GM12878 (cell line): Measurements from ENCODE around the gene RNMT. TPM values are rescaled to one million over a fixed set of nuclear protein-coding genes. Genes with fewer than 3 reads are reported as not detected.

ENCODE experiments used
- ATAC-seq: fragments of 200-7000 bp; cut with Tn5 transposase; 3 replicates; pipeline ENCODE4 v1.9.1; 2020; ENCODE audit warnings: mild to moderate bottlenecking, moderate library complexity
- BruUV-seq: library from RNA; stranded (reverse); fragments of 400-500 nt; replicated peaks from 2 replicates; lab custom pipeline; 2021; lab: Mats Ljungman, UMichigan
- CTCF ChIA-PET: fragments of 300-600 bp; sonication (Branson Sonifier 250); formaldehyde crosslinking; extraction: SDS; loops from one replicate; lab custom pipeline; 2021; ENCODE audit warnings: inconsistent platforms; lab: Yijun Ruan, JAX
- POLR2A ChIA-PET: fragments of 350-600 bp; formaldehyde crosslinking; extraction: SDS; loops from one replicate; lab custom pipeline; 2021; ENCODE audit warnings: inconsistent platforms; lab: Charles Lee
- RAD21 ChIA-PET: fragments of 300-600 bp; sonication (Branson Sonifier 250); formaldehyde crosslinking; loops from one replicate; lab custom pipeline; 2023; ENCODE audit warnings: antibody characterized with exemption; ENCODE audit not compliant: unreplicated experiment; lab: Charles Lee
- SMC1A ChIA-PET: fragments of 300-600 bp; sonication (Branson Sonifier 250); formaldehyde crosslinking; loops from one replicate; lab custom pipeline; 2023; ENCODE audit not compliant: unreplicated experiment, uncharacterized antibody; lab: Charles Lee
- DNase-seq: peaks from one replicate; pipeline ENCODE4 v3.0.0-alpha.2; 2011; ENCODE audit warnings: low read depth, low spot score
- FAIRE-seq: peaks from 3 replicates; lab custom pipeline; 2011; peaks lifted over from hg19 to GRCh38; lab: Jason Lieb, UNC
- H2AFZ ChIP-seq: 2 replicates; pipeline ENCODE4 v1.6.0; 2011; ENCODE audit warnings: low read depth, low read length, control low read depth; ENCODE audit not compliant: control insufficient read depth
- H3K27ac ChIP-seq: 2 replicates; pipeline ENCODE4 v1.5.1; 2011; ENCODE audit warnings: control low read depth; ENCODE audit not compliant: control insufficient read depth, insufficient read depth
- H3K27me3 ChIP-seq, 2 experiments: replicated peaks in 1 of 2; 2 replicates each; pipeline versions ENCODE4 v1.6.0 to v1.6.1; 2011; ENCODE audit warnings: low read length in 1 of 2; ENCODE audit not compliant: control insufficient read depth in 2 of 2, insufficient read depth in 2 of 2
- H3K36me3 ChIP-seq, 2 experiments: 2 replicates each; pipeline ENCODE4 v1.5.1; 2011; ENCODE audit warnings: low read length in 1 of 2; ENCODE audit not compliant: control insufficient read depth in 2 of 2, insufficient read depth in 2 of 2
- H3K4me1 ChIP-seq: 2 replicates; pipeline ENCODE4 v1.6.1; 2011; ENCODE audit warnings: mild to moderate bottlenecking, low read length, moderate library complexity, mixed read lengths; ENCODE audit not compliant: control insufficient read depth, insufficient read depth
- H3K4me2 ChIP-seq: 2 replicates; pipeline ENCODE4 v1.6.0; 2011; ENCODE audit warnings: control low read depth; ENCODE audit not compliant: control insufficient read depth, insufficient read depth
- H3K4me3 ChIP-seq: fragments of 200-600 bp; sonication (generic); 2 replicates; pipeline ENCODE4 v1.5.1; 2016
- H3K79me2 ChIP-seq: 2 replicates; pipeline ENCODE4 v1.6.0; 2011; ENCODE audit warnings: low read length; ENCODE audit not compliant: control insufficient read depth, insufficient read depth
- H3K9ac ChIP-seq: 2 replicates; pipeline ENCODE4 v1.8.0; 2011; ENCODE audit warnings: low read length, control low read depth, mixed read lengths; ENCODE audit not compliant: control insufficient read depth, insufficient read depth
- H3K9me3 ChIP-seq: replicated peaks from 3 replicates; pipeline ENCODE4 v1.5.1; 2011; ENCODE audit warnings: mild to moderate bottlenecking, low read length; ENCODE audit not compliant: control insufficient read depth, insufficient read depth
- H4K20me1 ChIP-seq: 2 replicates; pipeline ENCODE4 v1.6.0; 2011; ENCODE audit not compliant: control insufficient read depth, insufficient read depth
- EP300 ChIP-seq, 2 experiments: fragments of 150-350 bp in 1 of 2; IDR thresholded peaks; 2 replicates each; pipeline ENCODE4 v1.6.1; 2011 to 2012; ENCODE audit warnings: low read depth in 2 of 2, low read length in 2 of 2, borderline replicate concordance in 1 of 2, improper control_type of control experiment in 1 of 2, inconsistent platforms in 1 of 2; ENCODE audit not compliant: control insufficient read depth in 1 of 2
- IKZF2 ChIP-seq, 2 experiments: fragments of 450-650 bp; IDR thresholded peaks; 2 replicates each; pipeline ENCODE4 v1.6.1; 2017; ENCODE audit warnings: mild to moderate bottlenecking in 2 of 2, moderate library complexity in 2 of 2
- PAX5 ChIP-seq: IDR thresholded peaks from 2 replicates; pipeline ENCODE4 v1.6.1; 2011; ENCODE audit warnings: low read depth, low read length, borderline replicate concordance
- PAX8 ChIP-seq: fragments of 450-650 bp; IDR thresholded peaks from 2 replicates; pipeline ENCODE4 v1.6.1; 2017; ENCODE audit warnings: mild to moderate bottlenecking, moderate library complexity
- PML ChIP-seq: IDR thresholded peaks from 2 replicates; pipeline ENCODE4 v1.6.1; 2012; ENCODE audit warnings: low read length, inconsistent platforms
- RCOR1 ChIP-seq: conservative IDR thresholded peaks from 2 replicates; pipeline ENCODE4 v1.6.1; 2012; ENCODE audit warnings: low read depth, low read length, improper control_type of control experiment
- SPI1 ChIP-seq: IDR thresholded peaks from 2 replicates; pipeline ENCODE4 v1.6.1; 2011; ENCODE audit warnings: low read depth, mild to moderate bottlenecking, low read length, moderate library complexity, borderline replicate concordance; ENCODE audit not compliant: insufficient read depth
- SREBF1 ChIP-seq: IDR thresholded peaks from 2 replicates; pipeline ENCODE4 v1.6.1; 2012; ENCODE audit warnings: mild to moderate bottlenecking, low read length
- WRNIP1 ChIP-seq: IDR thresholded peaks from 2 replicates; pipeline ENCODE4 v1.6.1; 2011; ENCODE audit warnings: low read depth, low read length, improper control_type of control experiment, borderline replicate concordance
- YBX1 ChIP-seq: fragments of 450-650 bp; IDR thresholded peaks from 2 replicates; pipeline ENCODE4 v1.6.1; 2016; ENCODE audit warnings: antibody characterized with exemption
- WGBS: methylation state at CpG from one replicate; pipeline ENCODE4 v1.1.6; 2016; ENCODE audit warnings: low lambda C conversion rate; ENCODE audit not compliant: insufficient replicate concordance, insufficient coverage; ENCODE audit errors: missing lambda C conversion rate; 5-methylcytosine and 5-hydroxymethylcytosine counted together
- in situ Hi-C: fragments of 300-500 bp; cut with MboI; formaldehyde crosslinking; loops from 9 replicates; pipeline ENCODE4 v1.14.3; 2018; ENCODE audit warnings: mixed read lengths
- intact Hi-C: fragments of 100-400 bp; cut with micrococcal nuclease; formaldehyde crosslinking; loops from one replicate; pipeline ENCODE4 v1.14.2; 2022; ENCODE audit not compliant: unreplicated experiment
- polyA plus RNA-seq, 11 experiments: library from polyadenylated mRNA; depleted of rRNA in 4 of 11; unstranded in 6 of 11; stranded (reverse) in 5 of 11; fragments of >200 nt; fragmentation: Nextera tagmentation in 4 of 11; fragmentation: Illumina TruSeq in 1 of 11; extraction: Ambion mirVana in 4 of 11; extraction: Trizol in 1 of 11; gene quantifications; 1 replicate in 1 of 11; 2 replicates in 10 of 11; pipeline versions ENCODE4 v1.2.1 to v1.2.3, GENCODE V29; 2011 to 2016; ENCODE audit warnings: inconsistent platforms in 2 of 11, missing spikeins in 2 of 11, low read depth in 1 of 11
- total RNA-seq, 4 experiments: library from RNA; depleted of rRNA in 3 of 4; stranded (reverse); fragments of >200 nt in 3 of 4; fragmentation: Illumina TruSeq in 1 of 4; extraction: Trizol in 1 of 4; gene quantifications; 2 replicates each; pipeline versions ENCODE4 v1.2.1 to v1.2.3, GENCODE V29; 2013 to 2021
- TF ChIP-seq, protein P1 (sequence below): fragments of 450-650 bp; IDR thresholded peaks from 2 replicates; pipeline ENCODE4 v1.6.1; 2018; ENCODE audit warnings: mild to moderate bottlenecking, low read depth, moderate library complexity; ENCODE audit not compliant: partially characterized antibody

RNMT gene
- total and polyA plus RNA-seq, 10 of the 15 experiments (the other 5 are each of a cell fraction or from before 2014, with no cell fraction given): 18.1 to 63.2 (median 38.8) TPM

DNA sequence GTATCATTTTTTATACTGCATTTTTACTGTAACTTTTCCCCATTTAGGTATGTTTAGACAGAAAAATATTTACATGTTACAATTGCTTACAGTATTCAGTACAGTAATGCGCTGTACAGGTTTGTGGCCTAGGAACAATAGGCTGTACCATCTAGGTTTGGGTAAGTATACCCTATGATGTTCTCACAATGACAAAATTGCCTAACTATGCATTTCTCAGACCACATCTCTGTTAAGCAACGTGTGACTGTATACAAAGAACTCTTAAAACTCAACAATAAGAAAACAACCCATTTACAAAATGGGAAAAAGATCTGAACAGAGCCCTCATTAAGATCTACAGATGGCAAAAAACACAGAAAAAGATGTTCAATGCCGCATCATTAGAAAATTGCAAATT is 29.5 kb upstream of the RNMT start (continued):
- TF ChIP-seq SREBF1: no peak
- no peak for TF ChIP-seq EP300 (IDR thresholded peaks at IDR 0.05; ENCODE audit: borderline replicate concordance in 1 of 2, control insufficient read depth in 1 of 2, low read depth in 2 of 2, low read length in 2 of 2)
- TF ChIP-seq PML: no peak
- TF ChIP-seq YBX1: no peak
- no peak for TF ChIP-seq PAX8

DNA sequence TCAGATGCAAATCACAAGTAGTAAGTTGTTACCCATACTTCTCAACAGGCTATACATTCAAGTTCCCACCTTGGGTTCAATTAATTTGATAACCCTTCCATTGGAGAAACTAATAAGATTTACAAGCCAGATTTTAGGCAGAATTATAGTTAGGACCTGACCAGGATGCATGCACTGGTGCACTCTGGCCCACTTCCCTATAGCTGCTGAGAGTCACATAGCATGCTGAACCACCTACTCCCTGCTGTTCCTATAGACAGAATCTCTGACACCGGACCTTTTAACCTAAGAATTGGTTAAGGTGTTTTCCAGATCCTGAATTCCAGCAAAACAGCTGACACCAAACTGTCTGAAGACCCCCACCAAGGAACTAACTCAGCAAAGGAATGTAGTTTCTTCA is 26.3 kb upstream of the RNMT start:
- 0% methylated on average over 1 of the region's 1 CpG for WGBS
- CTCF ChIA-PET: no interaction called here
- Histone ChIP-seq H3K4me2 (no peak overlapping the region), H4K20me1 (no peaks in the 10 kb centered on the region), H3K9me3 (peaks cover 45% of the 10 kb centered on the region), H3K27ac (no peak overlapping the region), H3K79me2 (peaks cover 13% of the 10 kb centered on the region), H3K9ac (no peak overlapping the region), H3K4me3 (no peak overlapping the region), H3K4me1 (no peaks in the 10 kb centered on the region), H2AFZ (no peak overlapping the region), H3K36me3 (no peaks in the 10 kb centered on the region), H3K27me3 (no peaks in the 10 kb centered on the region)
- intact Hi-C loops (no loop called here), in situ Hi-C loops (no loop called here)
- SMC1A ChIA-PET: no interaction called here
- POLR2A ChIA-PET: no interaction called here
- no TSS peak for BruUV-seq
- RAD21 ChIA-PET: no interaction called here
- ATAC-seq: no peak
- TF ChIP-seq RCOR1 (no peak), SPI1 (0 out of 2 replicates have a peak, but pooled peaks have one; percentile 32)
- no peak for FAIRE-seq
- no peak for DNase-seq

DNA sequence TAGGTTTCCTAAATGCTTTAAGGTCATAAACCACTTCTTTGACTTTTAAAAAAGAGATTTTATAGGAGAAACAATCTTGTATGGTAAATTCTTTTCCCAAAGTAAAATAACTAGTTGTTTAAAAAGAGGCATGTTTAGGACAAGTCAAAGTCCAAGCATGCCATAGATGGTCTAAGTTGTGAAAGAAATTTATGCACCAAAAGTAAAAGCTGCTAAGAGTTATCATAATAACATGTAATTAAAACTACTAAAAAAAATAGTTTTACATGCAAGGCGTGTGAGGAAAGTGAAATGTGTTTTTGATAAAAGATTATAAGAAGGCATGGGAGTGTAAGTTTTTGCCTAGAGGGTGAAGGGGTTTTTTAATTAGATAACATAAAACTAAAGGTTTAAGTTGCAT is 22.6 kb upstream of the RNMT start:
- H3K4me2 ChIP-seq: no peak overlapping the region
- no peaks in the 10 kb centered on the region for H3K4me1 ChIP-seq
- no peaks in the 10 kb centered on the region; a peak in 2 of 4 replicates for H3K36me3 ChIP-seq
- ATAC-seq: no peak
- no peaks in the 10 kb centered on the region for H4K20me1 ChIP-seq
- H3K27ac ChIP-seq: no peak overlapping the region
- intact Hi-C loops (no loop called here), in situ Hi-C loops (no loop called here)
- ChIA-PET POLR2A (no interaction called here), CTCF (no interaction called here), SMC1A (no interaction called here), RAD21 (no interaction called here)
- TF ChIP-seq WRNIP1 (no peak), PAX5 (no peak), YBX1 (no peak), IKZF2 (IDR thresholded peaks at IDR 0.05) (no peak)
- TF ChIP-seq, protein P1, sequence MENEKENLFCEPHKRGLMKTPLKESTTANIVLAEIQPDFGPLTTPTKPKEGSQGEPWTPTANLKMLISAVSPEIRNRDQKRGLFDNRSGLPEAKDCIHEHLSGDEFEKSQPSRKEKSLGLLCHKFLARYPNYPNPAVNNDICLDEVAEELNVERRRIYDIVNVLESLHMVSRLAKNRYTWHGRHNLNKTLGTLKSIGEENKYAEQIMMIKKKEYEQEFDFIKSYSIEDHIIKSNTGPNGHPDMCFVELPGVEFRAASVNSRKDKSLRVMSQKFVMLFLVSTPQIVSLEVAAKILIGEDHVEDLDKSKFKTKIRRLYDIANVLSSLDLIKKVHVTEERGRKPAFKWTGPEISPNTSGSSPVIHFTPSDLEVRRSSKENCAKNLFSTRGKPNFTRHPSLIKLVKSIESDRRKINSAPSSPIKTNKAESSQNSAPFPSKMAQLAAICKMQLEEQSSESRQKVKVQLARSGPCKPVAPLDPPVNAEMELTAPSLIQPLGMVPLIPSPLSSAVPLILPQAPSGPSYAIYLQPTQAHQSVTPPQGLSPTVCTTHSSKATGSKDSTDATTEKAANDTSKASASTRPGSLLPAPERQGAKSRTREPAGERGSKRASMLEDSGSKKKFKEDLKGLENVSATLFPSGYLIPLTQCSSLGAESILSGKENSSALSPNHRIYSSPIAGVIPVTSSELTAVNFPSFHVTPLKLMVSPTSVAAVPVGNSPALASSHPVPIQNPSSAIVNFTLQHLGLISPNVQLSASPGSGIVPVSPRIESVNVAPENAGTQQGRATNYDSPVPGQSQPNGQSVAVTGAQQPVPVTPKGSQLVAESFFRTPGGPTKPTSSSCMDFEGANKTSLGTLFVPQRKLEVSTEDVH: no peak
- no peak overlapping the region for H2AFZ ChIP-seq
- no peak overlapping the region for H3K9ac ChIP-seq
- H3K79me2 ChIP-seq: peaks cover 7% of the 10 kb centered on the region
- peaks cover 45% of the 10 kb centered on the region for H3K9me3 ChIP-seq
- WGBS: 94% methylated on average over 1 of the region's 1 CpG
- no peak for FAIRE-seq
- no peak overlapping the region for H3K4me3 ChIP-seq
- no peak for DNase-seq
- H3K27me3 ChIP-seq: no peaks in the 10 kb centered on the region
- BruUV-seq: no TSS peak
